Right hindlimb (tissue), 1 donor: ENCODE data around the gene NFYC.

Source experiments
- DNase-seq: peaks from one replicate; pipeline ENCODE4 v3.0.0-alpha.2; 2018

The NFYC gene

DNA sequence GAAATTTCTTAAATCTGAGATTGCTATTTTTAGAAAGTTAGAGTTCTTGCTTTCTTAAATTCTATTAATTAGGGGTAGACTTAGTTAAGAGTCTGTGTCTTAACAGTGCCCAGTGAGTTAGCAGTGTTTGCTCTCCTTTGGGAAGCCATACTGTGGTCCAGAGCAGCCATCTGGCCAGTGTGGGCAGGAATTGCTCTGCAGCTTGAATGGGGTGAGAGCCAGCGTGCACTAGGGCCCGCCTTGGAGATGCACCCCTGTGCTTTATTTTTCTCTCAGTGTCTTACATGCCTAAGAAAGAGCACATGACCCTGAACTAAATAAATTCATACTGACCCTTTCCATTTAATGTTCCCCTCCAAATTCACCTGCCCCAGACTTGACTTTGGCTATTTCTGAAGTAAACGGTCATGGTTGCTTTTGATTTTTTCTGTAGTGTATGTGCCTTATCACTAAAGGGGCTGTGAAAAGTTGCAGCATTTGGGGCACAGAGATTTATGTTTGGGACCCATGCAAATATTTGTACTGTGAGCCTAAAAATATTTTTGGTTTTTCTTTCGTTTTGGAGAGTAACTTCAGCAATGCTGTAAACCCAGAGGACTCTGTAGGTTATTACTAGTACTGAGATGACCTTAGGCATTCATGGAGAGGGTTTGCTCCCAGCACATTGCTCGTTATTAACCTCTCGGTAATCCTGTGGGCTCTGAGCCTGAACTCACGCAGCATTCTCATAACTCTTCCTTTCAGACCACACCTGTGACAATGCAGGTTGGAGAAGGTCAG, 70.8 kb downstream of the NFYC start:
- no peak for DNase-seq

DNA sequence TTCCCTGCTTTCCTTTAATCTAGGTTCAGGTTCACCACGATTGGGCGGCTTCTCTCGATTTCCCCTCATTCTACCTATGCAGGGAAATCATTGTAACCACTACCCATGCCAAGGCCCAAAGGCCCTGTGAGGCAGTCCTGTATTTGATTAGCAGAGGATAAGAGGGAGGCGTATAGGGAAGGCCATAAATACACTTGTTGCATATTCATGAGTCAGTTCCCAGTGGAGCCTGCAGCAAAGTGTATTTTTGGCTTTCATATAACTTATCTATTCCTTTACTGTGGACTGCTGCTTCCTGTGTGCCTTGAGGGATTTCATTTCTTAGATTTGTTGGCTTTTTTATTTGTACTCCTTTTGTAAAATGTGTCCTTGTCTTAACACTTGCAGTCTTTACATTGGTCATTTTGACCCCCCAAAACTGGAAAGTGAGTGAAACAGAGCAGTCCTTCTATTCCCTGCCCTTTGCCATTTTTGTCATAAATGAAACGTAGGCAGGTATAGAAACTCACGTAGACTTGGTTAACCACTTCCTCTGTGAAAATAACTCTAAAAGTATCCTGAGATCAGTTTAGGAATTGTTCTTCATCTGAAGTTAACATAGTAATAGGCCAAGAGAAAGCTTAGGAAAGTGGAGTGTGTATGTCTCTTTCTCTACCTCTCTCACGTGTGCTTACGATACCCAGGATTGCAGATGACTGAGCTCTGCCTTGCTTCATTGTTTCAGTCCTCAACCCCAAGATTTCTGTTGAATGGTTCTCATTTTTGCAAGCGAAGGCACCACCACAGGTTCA, 72.4 kb downstream of the NFYC start:
- DNase-seq, result no peak

DNA sequence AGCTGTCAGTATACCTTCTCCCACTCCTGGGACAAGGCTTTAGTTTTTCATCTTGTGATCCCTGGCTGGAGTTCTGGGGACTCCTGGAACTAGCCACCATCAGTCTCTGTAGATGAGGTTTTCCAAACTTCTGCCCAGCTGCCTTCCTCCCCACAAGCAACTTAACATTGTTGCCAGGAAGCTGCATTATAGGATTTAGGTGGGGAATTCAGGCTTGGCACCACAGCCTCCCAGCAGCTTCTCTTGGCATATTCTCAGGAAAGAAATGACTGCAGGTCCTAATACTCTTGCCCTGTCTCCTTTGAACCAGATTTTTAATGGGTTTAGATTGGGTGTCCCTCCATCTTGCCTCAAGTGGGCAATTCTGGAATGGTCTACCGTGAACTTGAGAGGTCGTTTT, 73.5 kb downstream of the NFYC start:
- no peak for DNase-seq

DNA sequence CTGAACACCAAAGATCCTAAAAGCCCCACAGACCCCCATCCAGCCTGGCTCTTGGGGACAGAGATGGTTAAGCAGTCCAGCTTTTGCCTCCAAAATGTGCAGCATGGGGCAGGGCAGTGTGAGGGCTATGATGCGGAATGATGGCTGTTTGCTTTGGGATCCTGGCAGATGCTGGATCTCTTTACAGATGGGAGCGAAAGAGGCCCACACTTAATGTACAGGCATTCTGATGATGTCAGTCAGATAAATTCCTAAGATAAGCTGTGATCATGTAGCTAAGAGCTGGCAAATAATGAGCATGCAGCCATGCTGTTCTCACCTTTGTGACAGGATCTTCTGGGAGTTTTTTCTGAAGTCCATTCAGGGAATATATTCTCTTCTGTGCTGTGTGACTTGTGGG, 74.5 kb downstream of the NFYC start:
- no peak for DNase-seq

DNA sequence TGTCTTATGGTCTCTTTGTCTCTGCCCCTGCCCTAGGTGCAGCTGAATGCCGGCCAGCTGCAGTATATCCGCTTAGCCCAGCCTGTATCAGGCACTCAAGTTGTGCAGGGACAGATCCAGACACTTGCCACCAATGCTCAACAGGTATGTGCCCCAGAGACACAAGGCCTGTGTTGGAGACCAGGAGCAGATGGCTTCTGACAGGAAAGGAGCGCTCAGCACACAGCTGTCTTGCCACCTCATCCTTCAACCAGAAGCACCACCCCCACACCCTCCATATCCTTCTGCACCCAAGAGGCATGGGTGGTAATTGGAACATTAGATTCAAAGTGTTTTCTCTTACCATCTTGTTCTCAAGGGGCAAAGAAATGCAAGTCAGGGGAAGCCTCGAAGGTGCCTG, 75.1 kb downstream of the NFYC start:
- no peak for DNase-seq

DNA sequence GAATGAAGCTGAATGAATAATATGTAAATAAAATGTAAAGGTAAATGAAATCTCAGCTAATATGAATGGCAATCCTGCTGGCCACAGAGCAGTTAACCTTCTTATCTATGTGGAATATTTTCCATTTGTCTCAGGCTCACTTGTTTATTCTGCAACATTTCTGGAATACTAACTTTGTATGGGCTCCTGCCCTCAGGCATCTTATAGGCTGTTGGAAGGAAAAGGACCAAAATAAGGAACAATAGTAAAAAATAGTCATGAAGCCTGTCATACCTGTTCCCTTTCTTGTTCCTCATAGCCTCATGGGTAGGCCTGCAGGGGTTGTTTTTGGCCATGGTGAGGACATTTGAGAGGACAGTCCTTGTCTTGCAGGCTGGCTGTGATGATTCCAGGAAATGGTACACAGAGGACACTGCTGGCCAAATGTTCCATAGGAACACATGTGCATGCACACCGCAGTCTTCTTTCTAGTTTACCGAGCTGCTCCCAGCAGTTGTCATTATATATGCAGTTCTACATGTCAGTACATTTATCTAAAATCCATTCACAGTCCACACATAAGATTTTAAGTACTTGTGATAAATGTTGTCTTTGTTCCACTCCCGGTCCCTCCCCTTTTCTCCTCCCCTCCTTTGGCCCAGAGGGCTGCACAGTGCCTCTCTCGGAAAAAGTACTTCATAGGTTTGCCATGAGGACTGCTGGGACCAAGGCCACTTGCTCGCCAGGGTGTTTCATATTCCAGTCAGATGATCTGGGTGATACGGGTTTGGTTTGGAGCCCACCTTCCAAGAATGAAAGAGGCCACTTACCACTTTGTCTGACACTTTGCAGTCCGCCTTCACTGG, 76.9 kb downstream of the NFYC start:
- no peak for DNase-seq

DNA sequence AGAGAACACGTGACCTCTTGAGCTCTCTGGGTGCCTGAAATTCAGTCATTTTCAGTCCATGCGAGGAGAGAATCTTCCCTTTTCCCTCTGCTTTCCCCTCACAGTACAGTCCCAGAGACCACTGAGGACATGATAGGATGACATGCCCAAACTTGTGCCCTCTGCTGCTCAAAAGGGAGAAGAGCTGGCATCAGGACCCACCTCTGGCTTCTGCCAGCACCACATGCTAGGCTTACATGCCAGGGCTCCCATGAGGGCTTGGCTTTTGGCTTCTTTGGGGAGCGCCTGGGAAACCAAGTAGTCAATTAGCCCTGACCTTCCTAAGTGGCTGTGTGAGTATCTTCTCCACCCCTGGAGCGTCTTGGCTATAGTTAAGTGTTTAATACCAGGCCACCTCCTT, 78.3 kb downstream of the NFYC start:
- DNase-seq, result no peak

DNA sequence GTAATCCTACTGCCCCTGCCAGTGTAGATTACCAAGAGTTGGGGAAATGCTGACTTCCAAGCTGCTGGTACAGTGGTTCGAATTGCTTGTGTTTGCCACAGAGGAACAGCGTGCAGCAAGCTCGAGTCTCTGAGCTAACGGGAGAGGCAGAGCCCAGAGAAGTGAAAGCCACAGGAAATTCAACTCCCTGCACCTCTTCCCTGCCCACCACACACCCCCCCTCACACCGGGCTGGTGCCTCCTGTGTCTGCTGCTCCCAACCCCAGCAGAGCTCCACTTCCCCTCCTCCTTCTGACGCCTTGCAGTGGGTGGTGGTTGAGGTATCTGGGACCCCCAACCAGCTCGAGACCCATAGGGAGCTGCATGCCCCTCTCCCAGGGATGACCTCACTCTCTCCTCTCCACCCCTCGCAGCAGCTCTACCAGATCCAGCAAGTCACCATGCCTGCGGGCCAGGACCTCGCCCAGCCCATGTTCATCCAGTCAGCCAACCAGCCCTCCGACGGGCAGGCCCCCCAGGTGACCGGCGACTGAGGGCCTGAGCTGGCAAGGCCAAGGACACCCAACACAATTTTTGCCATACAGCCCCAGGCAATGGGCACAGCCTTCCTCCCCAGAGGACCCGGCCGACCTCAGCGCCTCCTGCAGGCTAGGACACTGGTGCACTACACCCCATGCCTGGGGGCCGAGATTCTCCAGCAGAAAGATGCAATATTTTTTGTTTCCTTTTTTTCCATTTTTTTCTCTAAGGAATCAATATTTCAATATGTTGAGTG, 79.0 kb downstream of the NFYC start:
- no peak for DNase-seq

DNA sequence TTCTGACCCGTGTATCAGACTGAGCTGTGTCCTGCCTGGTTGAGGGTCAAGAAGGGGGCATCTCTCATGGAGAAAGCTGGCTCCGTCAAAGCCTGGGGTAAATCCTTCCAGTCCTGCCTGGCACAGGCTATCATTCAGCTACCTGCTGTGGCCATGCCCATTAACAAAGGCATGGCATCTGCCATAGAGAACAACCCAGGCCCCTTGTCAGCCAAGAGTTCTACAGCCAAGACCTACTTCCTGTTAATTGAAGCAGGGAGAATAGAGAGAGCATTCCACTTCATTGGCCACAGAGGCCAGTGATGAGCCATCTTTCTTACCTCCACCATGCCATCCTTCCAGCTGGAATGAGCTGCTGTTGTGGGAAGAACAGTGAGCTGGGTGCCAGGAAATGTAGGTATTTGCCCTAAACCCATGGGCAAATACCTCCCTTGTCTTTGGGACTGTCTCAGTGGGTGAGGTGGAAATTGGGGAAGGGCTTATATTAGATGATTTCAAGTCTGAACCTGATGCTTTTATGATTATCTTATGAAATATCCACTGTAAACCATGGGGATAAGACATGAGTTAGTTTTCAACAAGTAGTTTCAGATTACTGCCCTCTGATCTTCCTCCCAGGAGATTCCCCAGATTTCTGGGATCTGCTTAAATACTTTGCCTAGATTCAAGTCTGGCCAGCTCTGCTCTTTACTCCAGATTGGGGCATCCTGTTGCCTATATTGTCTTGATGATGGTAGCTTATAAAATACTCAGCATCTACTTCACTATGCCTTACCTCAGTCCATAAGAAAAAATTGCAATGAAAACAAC, 80.8 kb downstream of the NFYC start:
- DNase-seq, result no peak

DNA sequence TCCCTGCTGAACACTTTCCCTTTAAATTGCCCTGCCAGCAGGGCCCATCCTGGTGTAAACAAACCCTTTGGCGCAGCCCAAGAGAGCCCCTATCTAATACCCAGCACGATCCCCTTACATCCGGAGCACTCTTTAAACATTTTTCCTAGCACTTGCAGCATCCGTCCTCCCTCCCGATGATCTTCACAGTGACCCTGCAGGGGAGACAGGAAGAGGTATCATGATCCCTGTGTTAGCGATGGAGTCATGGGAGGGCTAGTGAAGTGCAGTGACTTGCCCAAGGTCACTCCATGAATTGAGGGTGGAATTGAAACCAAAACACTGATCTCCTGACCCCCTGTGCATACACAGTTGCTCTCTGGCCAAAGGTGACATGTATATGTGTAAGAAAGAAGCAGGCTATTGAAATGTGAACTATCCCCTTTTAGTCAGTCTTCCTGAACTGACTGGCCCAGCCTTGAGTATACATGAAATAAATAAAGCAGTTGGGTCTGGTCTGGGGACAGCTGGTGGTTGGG, 82.3 kb downstream of the NFYC start:
- DNase-seq, result no peak

DNA sequence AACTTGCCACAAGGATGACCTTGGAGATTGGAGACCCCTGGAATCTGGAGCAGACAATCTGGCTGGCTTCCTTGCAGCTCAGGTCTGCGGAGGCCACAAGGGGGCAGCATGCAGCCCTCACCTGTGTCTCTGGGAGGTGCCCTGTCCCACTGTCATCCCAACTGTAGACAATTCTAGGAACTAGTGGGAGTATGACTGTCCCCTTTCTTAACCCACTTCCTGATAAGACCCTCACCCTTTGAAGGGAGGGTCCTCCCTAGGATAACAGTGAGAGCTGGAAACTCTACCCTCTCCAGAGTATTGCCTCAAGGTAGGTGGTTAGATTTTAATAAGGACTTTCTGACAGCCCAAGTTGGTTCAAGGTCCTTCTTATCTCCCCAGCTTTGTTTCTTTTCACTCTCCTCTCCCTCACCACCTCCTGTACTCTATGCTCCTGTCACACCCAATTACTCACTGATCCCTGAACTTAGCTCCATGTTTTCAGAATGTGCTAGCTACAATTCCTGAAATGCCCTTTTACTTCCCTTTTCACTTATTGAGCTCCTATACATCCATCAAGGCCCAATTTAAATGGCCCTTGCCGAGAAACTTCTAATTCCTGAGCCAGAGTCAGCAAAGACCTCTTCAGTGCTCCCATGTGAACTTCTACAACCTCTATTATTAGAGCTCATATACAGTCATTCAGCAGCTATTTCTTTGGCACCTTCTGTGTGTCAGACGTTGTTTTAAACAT, 82.9 kb downstream of the NFYC start:
- no peak for DNase-seq

DNA sequence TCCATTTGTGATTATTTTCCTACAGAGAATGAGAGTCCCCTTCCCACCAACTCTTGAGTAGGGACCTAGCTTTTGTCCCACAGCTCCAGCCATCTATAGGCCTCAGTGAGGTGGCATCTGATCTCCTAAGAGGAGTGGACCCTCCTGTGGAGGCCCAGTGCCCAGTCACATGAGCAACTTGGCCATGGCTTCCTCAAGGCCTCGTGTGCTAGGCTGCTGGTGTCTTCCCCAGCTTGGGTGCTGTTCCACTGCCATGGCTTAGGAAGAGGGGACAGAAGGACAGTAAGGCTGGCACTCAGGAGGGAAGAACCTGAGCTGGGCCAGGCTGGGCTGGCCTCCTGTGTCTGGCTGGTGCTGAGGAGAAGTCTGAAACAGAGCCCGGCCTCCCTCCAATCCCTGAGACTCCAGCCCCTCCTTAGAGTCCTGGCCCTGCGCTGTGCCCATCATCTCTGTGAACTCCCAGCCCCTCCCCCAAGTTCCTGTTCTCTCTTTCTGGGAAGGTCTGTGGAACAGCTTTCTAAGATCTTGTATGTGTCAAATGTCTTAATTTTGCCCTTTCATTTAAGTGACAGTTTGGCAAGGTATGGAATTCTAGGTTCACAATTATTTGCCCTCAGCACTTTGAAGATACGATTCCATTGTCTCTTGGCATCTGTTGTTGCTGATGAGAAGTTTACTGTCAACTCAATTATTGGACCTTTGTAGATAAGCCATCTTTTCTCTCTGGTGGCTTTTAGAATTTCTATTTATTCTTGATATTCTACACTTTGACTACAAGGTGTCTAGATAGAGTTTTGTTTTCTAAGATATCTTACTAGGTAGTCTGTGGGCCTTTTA, 85.0 kb downstream of the NFYC start:
- no peak for DNase-seq

DNA sequence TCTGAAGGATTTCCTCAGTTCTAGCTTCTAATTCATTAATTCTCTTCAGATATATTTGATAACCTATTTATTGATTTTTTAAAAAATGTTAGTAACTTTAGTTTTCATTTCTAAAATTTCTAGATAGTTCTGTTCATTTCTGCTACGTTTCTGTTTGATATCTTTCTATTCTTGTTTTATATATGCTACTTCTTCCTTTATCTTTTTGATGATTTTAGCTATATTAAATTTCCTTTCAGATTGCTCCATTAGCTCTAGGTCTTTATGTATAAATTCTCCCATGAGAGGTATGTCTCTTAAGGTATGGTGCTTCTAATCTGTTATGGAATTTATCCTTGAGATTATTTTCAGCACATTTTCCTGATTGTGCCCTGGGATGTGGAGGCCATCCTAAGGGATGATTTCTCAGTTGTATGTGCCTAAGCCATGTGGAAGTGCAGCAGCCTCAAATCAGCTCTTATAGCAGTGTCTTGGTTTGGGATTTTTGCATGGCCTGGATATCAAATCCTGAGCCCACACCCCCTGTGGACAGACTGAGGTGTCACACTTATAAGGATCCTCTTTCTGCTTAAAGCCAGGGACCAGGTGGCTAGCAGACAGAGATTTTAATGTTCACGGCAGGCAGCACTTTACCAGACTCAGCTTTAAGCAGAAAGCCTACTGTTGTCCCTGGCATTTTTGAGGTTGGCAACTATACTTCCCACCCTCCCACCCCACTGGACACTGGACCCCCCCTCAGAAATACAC, 85.9 kb downstream of the NFYC start:
- DNase-seq, result no peak

DNA sequence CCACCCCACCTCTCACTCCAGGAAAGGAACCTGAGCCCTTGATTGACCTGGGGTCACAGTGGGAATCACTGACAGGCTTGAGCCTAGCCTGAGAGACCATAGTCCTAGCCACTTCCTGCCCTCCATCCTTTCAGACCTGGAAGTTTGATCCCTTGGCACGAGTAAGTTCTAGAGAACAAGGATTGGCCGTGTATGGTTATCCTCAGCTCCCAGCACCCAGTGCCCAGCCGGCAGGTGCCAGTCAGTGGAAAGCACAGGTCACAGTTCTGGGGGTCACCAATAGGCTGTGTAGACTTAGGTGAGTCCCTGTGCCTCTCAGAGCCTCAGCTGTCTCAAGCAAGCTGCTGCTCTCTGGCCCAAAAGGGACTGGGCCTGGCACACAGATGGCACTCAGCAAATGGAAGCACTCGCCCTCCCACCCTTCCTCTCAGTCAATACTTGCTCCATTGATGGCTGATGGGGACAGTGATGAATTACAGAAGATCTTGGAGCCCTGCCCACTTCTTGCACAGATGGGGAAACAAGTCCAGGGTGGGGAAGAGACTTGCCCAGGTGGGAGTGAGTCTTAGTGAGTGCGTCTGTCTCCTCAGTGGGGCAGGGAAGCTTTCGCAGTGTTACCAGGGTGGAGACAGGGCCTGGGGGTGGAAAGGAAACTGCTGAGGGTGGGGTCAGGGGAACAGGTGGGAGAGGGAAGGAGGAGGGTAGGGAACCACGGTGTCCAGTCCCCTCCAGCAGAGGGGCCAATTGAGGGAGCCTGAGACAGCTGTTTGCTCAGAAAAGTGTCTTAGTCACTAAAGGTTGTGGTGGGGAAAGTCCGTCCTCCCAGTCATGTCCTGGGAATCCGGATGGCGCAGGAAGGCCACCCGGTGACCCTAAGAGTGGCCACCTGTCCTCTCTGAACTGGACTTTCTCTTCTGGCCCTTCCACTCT, 89.4 kb downstream of the NFYC start:
- DNase-seq, result no peak

DNA sequence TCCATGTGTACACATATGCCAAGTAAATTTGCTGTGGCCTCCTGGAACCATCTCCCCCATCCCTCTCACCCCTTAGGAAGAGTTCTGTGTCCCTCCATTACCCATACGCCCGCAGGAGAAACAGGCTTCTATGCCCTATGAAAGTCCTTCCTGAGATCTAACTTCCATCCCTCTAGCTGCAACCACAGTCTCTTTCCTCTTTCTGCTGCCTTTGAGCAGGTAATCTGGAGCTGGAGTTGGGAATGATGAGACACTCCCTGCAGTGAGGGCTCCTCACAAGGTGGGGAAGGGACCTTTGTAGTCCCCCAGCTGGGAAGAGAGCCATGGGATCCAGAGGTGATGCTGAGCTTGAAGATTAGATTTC, 90.1 kb downstream of the NFYC start:
- no peak for DNase-seq

DNA sequence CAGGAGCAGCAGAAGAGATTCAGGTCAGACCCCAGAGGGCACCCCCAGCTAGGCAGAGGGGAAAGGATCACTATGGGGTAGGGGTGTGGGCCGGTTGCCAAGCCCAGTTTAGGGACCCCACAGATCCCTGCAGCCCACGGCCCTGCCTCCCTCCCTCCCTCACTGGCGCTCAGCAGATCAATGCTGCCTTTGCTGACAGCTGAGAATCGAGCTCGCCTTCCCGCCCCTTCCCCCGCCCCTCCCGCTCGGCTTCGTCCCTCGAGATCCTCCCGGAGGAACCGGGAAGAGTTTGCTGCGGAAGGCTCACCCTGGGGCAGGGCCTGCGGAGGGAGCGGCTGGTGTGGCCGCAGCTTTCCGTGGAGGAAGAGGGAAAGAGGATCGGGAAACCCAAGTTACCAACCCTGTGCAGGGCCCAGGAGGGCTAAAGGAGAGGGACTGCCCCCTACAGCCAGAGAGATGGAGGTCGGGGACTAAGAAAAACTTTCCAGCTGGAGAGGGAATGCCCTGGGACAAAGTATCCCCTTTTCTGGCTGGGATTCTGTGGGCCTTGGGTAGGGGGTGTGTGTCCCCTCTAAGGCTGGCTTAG, 91.0 kb downstream of the NFYC start:
- DNase-seq, result peak; percentile 48
